H9 (cell line): ENCODE data around the gene CDR2. TPM values are rescaled to one million over a fixed set of nuclear protein-coding genes. Genes with fewer than 3 reads are reported as not detected.
A peak's percentile ranks its signal among the peaks of the same experiment; 100 is the strongest.

ENCODE experiments used
- DNase-seq: peaks from one replicate; pipeline ENCODE4 v3.0.0-alpha.2; 2017
- H2AFZ ChIP-seq: one replicate; pipeline ENCODE4 v1.6.1; 2013; ENCODE audit warnings: mild to moderate bottlenecking, low read length, control low read depth, moderate library complexity
- H2AK5ac ChIP-seq: 2 replicates; pipeline ENCODE4 v1.6.1; 2013; ENCODE audit warnings: low read length, control low read depth, mixed read lengths; ENCODE audit not compliant: insufficient read length
- H2BK120ac ChIP-seq: one replicate; pipeline ENCODE4 v1.6.1; 2013; ENCODE audit warnings: low read depth, mild to moderate bottlenecking, low read length, control low read depth, inconsistent platforms; ENCODE audit not compliant: poor library complexity, severe bottlenecking
- H2BK12ac ChIP-seq: 2 replicates; pipeline ENCODE4 v1.6.1; 2013; ENCODE audit warnings: low read length, control low read depth, mixed read lengths, low read depth; ENCODE audit not compliant: insufficient read length
- H2BK15ac ChIP-seq: 2 replicates; pipeline ENCODE4 v1.6.1; 2013; ENCODE audit warnings: low read depth, low read length, control low read depth
- H2BK20ac ChIP-seq: one replicate; pipeline ENCODE4 v1.6.1; 2013; ENCODE audit warnings: low read depth, mild to moderate bottlenecking, low read length, control low read depth, inconsistent platforms; ENCODE audit not compliant: poor library complexity, severe bottlenecking
- H2BK5ac ChIP-seq: 2 replicates; pipeline ENCODE4 v1.6.1; 2013; ENCODE audit warnings: low read length, control low read depth, mixed read lengths; ENCODE audit not compliant: insufficient read length
- H3K14ac ChIP-seq: 2 replicates; pipeline ENCODE4 v1.6.1; 2013; ENCODE audit warnings: low read length, control low read depth; ENCODE audit not compliant: insufficient read depth
- H3K18ac ChIP-seq: 2 replicates; pipeline ENCODE4 v1.6.1; 2013; ENCODE audit warnings: low read depth, mild to moderate bottlenecking, mixed read lengths, low read length, control low read depth; ENCODE audit not compliant: insufficient read length
- H3K23ac ChIP-seq: 2 replicates; pipeline ENCODE4 v1.6.1; 2013; ENCODE audit warnings: low read length, control low read depth, mixed read lengths, low read depth; ENCODE audit not compliant: insufficient read length
- H3K23me2 ChIP-seq: 2 replicates; pipeline ENCODE4 v1.6.1; 2013; ENCODE audit warnings: low read depth, mild to moderate bottlenecking, mixed read lengths, low read length, control low read depth; ENCODE audit not compliant: insufficient read length, poor library complexity, severe bottlenecking
- H3K27ac ChIP-seq: 2 replicates; pipeline ENCODE4 v1.5.1; 2013; ENCODE audit warnings: low read length, control low read depth, mixed read lengths, low read depth; ENCODE audit not compliant: insufficient read length
- H3K27me3 ChIP-seq: 2 replicates; pipeline ENCODE4 v1.6.1; 2013; ENCODE audit warnings: low read length, control low read depth, inconsistent platforms; ENCODE audit not compliant: insufficient read depth
- H3K4ac ChIP-seq: 2 replicates; pipeline ENCODE4 v1.6.1; 2013; ENCODE audit warnings: low read depth, mild to moderate bottlenecking, control low read depth, inconsistent platforms, low read length, moderate library complexity
- H3K4me1 ChIP-seq: 2 replicates; pipeline ENCODE4 v1.6.1; 2013; ENCODE audit warnings: low read length, control low read depth, inconsistent platforms; ENCODE audit not compliant: insufficient read depth
- H3K4me2 ChIP-seq: 2 replicates; pipeline ENCODE4 v1.6.1; 2013; ENCODE audit warnings: low read length, control low read depth, mixed read lengths; ENCODE audit not compliant: insufficient read length, insufficient read depth
- H3K56ac ChIP-seq: 2 replicates; pipeline ENCODE4 v1.6.1; 2013; ENCODE audit warnings: low read depth, mild to moderate bottlenecking, mixed read lengths, low read length, control low read depth; ENCODE audit not compliant: insufficient read length
- H3K79me1 ChIP-seq: 2 replicates; pipeline ENCODE4 v1.6.1; 2013; ENCODE audit warnings: low read depth, mild to moderate bottlenecking, moderate library complexity, low read length, control low read depth, inconsistent platforms; ENCODE audit not compliant: insufficient read depth, poor library complexity, severe bottlenecking
- H3K79me2 ChIP-seq: 2 replicates; pipeline ENCODE4 v1.6.1; 2013; ENCODE audit warnings: low read length, control low read depth, inconsistent platforms; ENCODE audit not compliant: insufficient read depth
- H3K9ac ChIP-seq: 2 replicates; pipeline ENCODE4 v1.6.1; 2013; ENCODE audit warnings: low read length, control low read depth, mixed read lengths; ENCODE audit not compliant: insufficient read length; ENCODE audit errors: extremely low read depth
- H3K9me3 ChIP-seq: one replicate; pipeline ENCODE4 v1.6.1; 2013; ENCODE audit warnings: low read depth, low read length, inconsistent platforms; ENCODE audit not compliant: control insufficient read depth
- H3T11ph ChIP-seq: one replicate; pipeline ENCODE4 v1.6.1; 2013; ENCODE audit warnings: mild to moderate bottlenecking, low read length, control low read depth, inconsistent platforms
- H4K20me1 ChIP-seq: one replicate; pipeline ENCODE4 v1.6.1; 2013; ENCODE audit not compliant: control insufficient read depth, insufficient read length, insufficient read depth
- H4K5ac ChIP-seq: 2 replicates; pipeline ENCODE4 v1.6.1; 2013; ENCODE audit warnings: low read depth, mild to moderate bottlenecking, mixed read lengths, low read length, control low read depth; ENCODE audit not compliant: insufficient read length
- H4K8ac ChIP-seq: replicated peaks from 2 replicates; pipeline ENCODE4 v1.6.1; 2013; ENCODE audit warnings: low read length, control low read depth, mixed read lengths, low read depth; ENCODE audit not compliant: insufficient read length
- H4K91ac ChIP-seq: 2 replicates; pipeline ENCODE4 v1.6.1; 2013; ENCODE audit warnings: low read depth, mild to moderate bottlenecking, moderate library complexity, mixed read lengths, low read length, control low read depth; ENCODE audit not compliant: insufficient read length
- H3K27ac Mint-ChIP-seq, 3 experiments: 2 replicates in 2 of 3; 3 replicates in 1 of 3; pipeline ENCODE4 v1.8.0; 2020 to 2021; ENCODE audit warnings: mixed read lengths in 3 of 3, mild to moderate bottlenecking in 1 of 3, moderate library complexity in 1 of 3
- H3K27me3 Mint-ChIP-seq: 2 replicates; pipeline ENCODE4 v1.8.0; 2021; ENCODE audit warnings: low read depth, mild to moderate bottlenecking, moderate library complexity, mixed read lengths
- H3K36me3 Mint-ChIP-seq, 3 experiments: 2 replicates in 2 of 3; 3 replicates in 1 of 3; pipeline ENCODE4 v1.8.0; 2020 to 2021; ENCODE audit warnings: low read depth in 3 of 3, mixed read lengths in 3 of 3; ENCODE audit not compliant: insufficient read depth in 1 of 3
- H3K4me1 Mint-ChIP-seq, 2 experiments: 2 replicates each; pipeline ENCODE4 v1.8.0; 2020; ENCODE audit warnings: mixed read lengths in 2 of 2
- H3K4me3 Mint-ChIP-seq, 2 experiments: 2 replicates in 1 of 2; 3 replicates in 1 of 2; pipeline ENCODE4 v1.8.0; 2020 to 2021; ENCODE audit warnings: mild to moderate bottlenecking in 2 of 2, mixed read lengths in 2 of 2, moderate library complexity in 1 of 2
- H3K9me3 Mint-ChIP-seq, 2 experiments: 2 replicates in 1 of 2; 3 replicates in 1 of 2; pipeline ENCODE4 v1.8.0; 2020; ENCODE audit warnings: mild to moderate bottlenecking in 2 of 2, mixed read lengths in 2 of 2, moderate library complexity in 1 of 2
- CTCF ChIP-seq: fragments of 200-600 bp; sonication (generic); conservative IDR thresholded peaks from 3 replicates; pipeline ENCODE4 v1.8.0; 2021; ENCODE audit warnings: antibody characterized with exemption, mild to moderate bottlenecking
- WGBS: extraction: QIAGEN DNeasy Blood & Tissue Kit; methylation state at CpG from one replicate; pipeline ENCODE4 v1.1.7; 2013; ENCODE audit warnings: missing lambda C conversion rate, low lambda C conversion rate, mixed read lengths; ENCODE audit not compliant: insufficient read length; ENCODE audit errors: extremely low coverage; 5-methylcytosine and 5-hydroxymethylcytosine counted together
- total RNA-seq: library from RNA; stranded (reverse); gene quantifications from 2 replicates; pipeline ENCODE4 v1.2.1, GENCODE V29; 2021

Gene CDR2
- total RNA-seq, 1 experiment from 2014 or later: 33.4 TPM

- Histone ChIP-seq H4K91ac (no peak overlapping the region), H2BK120ac (no peak overlapping the region), H2AK5ac (no peak overlapping the region), H2BK20ac (no peak overlapping the region), H2BK12ac (no peak overlapping the region), H4K20me1 (no peaks in the 10 kb centered on the region), H3T11ph (no peak overlapping the region), H3K14ac (no peak overlapping the region), H4K8ac (no peak overlapping the region), H3K4me1 (no peaks in the 10 kb centered on the region), H3K9me3 (no peaks in the 10 kb centered on the region), H3K27ac (no peak overlapping the region), H3K23ac (no peak overlapping the region), H3K27me3 (no peaks in the 10 kb centered on the region), H4K5ac (no peak overlapping the region), H3K23me2 (peaks cover 5% of the 10 kb centered on the region), H3K4ac (no peak overlapping the region), H3K79me1 (peaks cover 3% of the 10 kb centered on the region), H2BK15ac (no peak overlapping the region), H3K4me2 (peak overlapping the region; percentile 82), H3K79me2 (peaks cover 9% of the 10 kb centered on the region; the same call in 1 of the 2 replicates), H3K56ac (no peak overlapping the region), H3K18ac (no peak overlapping the region), H2BK5ac (no peak overlapping the region), H2AFZ (peak overlapping the region; percentile 97), H3K9ac (peak overlapping the region; percentile 44)
- peaks cover 26 to 29% of the 10 kb centered on the region in 2 experiments for H3K4me1 Mint-ChIP-seq
- no peaks in the 10 kb centered on the region for H3K9me3 Mint-ChIP-seq
- DNase-seq: no peak
- peaks cover 2% of the 10 kb centered on the region; the same call in 1 of the 2 replicates for H3K27me3 Mint-ChIP-seq
- peak overlapping the region in 1 of 3 experiments; percentile 34; a peak in 2 of 7 replicates for H3K27ac Mint-ChIP-seq
- H3K36me3 Mint-ChIP-seq: peaks cover 6 to 19% (median 9%) of the 10 kb centered on the region in 3 experiments; a peak in 6 of 7 replicates
- TF ChIP-seq CTCF: no peak
- H3K4me3 Mint-ChIP-seq: peak overlapping the region; percentile 92 to 96
- no CpG with 5 or more reads among the region's 17 CpGs for WGBS
These were observed 78.0 kb downstream of the CDR2 start for GRCh38 chr16:22296225-22297113.

Other genes starting within 250 kb of the CDR2 start
- 0.09 TPM in 1 of 2 replicates, not detected in the other for gene SDR42E2, start 212.1 kb downstream of the CDR2 start, total RNA-seq
- gene EEF2K, start 168.3 kb downstream of the CDR2 start, total RNA-seq: 19.6 and 20.7 TPM in 2 replicates
- 101 and 103 TPM in 2 replicates for gene POLR3E, start 77.2 kb downstream of the CDR2 start, total RNA-seq
- 193 and 231 TPM in 2 replicates for gene NPIPB5, start 136.3 kb upstream of the CDR2 start, total RNA-seq